LNCaP clone FGC (cell line): ENCODE measurements around the gene KCNJ12.

Source experiments
- DNase-seq: peaks from one replicate; pipeline ENCODE4 v3.0.0-alpha.2; 2011; ENCODE audit warnings: low read depth
- H3K4me3 ChIP-seq: 2 replicates; pipeline ENCODE4 v1.5.1; 2011; ENCODE audit warnings: mild to moderate bottlenecking, low read depth, low read length, control low read depth
- CTCF ChIP-seq: IDR thresholded peaks from 2 replicates; pipeline ENCODE4 v1.5.1; 2012; ENCODE audit warnings: mild to moderate bottlenecking; ENCODE audit not compliant: control insufficient read depth, insufficient read depth; ENCODE audit errors: extremely low read depth

KCNJ12 gene

DNA sequence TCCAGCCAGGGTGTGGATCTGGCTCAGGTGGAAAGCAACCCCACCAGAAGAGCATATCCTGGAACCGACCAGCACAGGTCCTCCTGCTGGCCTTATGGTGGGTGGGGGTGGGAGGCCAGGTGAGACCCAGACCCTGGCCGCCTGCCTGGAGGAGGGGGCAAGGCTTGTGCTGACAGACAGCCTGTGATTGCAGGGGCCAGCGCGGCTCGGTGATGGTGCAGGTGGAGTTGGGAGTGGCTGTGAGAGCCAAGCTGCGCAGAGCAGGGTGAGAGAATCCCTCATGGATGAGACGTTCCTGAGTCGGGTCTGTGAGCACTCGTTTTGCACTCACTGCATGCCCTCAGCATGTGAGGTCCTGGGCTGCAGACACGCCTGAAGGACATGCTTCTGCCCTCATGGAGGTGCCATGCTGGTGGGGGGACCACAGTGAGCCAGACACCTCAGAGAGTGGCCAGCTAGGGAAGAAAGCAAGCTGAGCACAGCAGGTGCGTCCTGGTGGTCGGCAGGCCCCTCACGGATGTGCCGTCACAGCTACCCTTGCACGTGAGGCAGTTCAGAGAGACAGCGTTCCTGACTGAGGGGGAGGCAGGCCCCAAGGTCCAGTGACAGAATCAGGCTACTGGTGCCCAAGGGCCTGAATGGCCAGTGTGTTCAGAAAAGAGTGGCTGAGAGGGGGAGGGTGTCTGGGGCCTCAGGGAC lies 3.8 kb upstream of the KCNJ12 start:
- H3K4me3 ChIP-seq: no peak overlapping the region
- no peak for DNase-seq
- no peak for TF ChIP-seq CTCF

DNA sequence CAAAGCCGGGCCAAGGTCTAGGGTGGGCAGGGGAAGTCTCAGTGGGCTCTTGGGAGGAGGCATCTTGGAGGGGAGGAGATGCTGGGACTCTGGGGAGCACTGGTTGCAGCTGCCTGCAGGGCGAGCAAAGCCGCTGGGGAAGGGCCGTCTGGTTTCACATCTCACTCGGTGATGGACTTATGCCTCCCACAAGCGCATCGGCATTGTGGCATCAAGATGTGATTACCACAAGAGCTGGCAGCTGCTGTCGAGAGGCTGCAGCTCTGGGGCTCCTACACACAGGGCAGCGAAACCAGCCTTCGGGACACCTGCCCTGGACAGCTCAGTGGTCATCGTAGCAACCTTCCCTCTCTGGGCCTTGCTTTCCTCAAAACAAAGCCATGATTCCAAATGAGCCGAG lies 3.1 kb upstream of the KCNJ12 start:
- no peak overlapping the region for H3K4me3 ChIP-seq
- DNase-seq: no peak
- no peak for TF ChIP-seq CTCF

DNA sequence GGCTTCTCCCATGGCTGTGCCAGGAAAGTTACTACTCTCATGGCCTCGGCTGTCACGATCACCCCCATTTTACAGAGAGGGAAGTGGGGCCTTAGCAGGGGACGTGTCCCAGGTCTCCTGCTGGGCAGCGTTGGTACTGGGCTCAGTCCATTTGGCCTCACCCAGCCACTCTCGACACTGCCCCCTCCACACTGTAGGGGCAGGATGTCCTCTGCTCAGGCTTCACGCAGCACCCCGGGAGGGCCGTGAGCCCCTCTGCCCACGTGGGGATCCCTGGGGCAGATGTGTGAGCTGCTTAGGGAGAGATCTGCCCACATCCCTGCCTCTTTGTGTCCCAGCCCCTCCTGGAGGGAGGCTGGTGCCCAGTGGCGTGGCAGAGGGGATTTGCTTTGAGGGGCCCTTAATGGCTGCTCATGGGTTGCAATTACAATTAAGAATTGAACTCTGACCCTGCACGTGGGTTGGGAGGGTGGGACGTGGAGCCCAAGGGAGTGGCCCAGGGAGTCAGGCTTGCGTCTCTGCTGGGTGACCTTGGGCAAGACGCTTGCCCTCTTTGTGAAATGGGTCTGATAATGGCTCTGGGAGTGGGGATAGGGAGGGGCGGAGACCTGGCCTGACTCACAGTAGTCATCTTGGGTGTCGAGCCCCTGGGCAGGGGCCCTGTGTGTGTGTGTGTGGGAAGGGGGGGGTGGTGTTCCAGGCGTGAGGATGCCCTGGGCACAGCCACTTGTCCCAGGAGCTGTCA lies 2.3 kb upstream of the KCNJ12 start:
- no peak for DNase-seq
- TF ChIP-seq CTCF: no peak
- H3K4me3 ChIP-seq: no peak overlapping the region

DNA sequence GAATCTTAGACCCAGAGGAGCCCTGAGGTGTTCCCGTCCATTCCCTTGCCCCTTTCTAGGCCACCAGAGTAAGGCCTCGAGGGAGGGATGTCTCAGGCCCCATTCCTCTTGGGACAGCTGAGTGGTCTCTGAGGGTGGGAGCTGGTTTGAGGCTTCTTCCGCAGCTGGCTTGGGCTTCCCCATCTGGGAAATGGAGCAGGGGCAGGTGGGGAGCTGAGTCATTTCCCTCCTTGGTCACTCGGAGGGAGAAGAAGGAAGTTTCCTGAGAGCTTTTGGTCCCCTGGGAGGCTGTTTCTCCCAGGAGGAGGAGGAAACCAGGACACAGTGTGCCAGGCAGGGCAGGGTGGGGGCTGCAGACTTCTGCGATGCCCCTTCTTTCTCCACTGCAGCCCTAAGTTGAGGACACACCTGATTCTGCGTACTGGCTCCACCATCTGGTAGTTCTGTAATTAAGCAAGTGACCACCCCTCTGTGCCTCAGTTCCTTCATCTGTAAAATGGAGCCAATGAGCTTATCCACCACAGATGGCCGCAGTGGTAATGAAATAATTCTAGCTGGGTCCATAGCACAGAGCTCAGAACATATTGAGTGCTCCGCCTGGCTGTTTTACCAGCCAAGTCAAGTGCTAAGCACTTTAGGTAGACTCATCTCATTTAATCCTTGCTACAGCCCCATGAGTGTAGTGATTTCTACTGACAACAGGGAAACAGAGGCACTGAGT lies 1.6 kb upstream of the KCNJ12 start:
- H3K4me3 ChIP-seq: no peak overlapping the region
- TF ChIP-seq CTCF: no peak
- no peak for DNase-seq

- no peak for DNase-seq
- no peak for TF ChIP-seq CTCF
- no peak overlapping the region for H3K4me3 ChIP-seq
Measured at GRCh38 chr17:21375162-21375560, 996 bp upstream of the KCNJ12 start.

GRCh38 chr17:21375757-21376080 lies 438 bp upstream of the KCNJ12 start:
- no peak for DNase-seq
- no peak overlapping the region for H3K4me3 ChIP-seq
- no peak for TF ChIP-seq CTCF
